SK-N-SH (cell line): ENCODE data around the gene FOXR1. TPM values are rescaled to one million over a fixed set of nuclear protein-coding genes. Genes with fewer than 3 reads are reported as not detected.

ENCODE experiments used
- CTCF ChIA-PET: fragments of 300-600, 350-600 bp; formaldehyde crosslinking; extraction: SDS; loops from one replicate; lab custom pipeline; 2021; lab: Yijun Ruan, JAX
- POLR2A ChIA-PET: fragments of 350-600 bp; sonication (Branson Sonifier 250); formaldehyde crosslinking; extraction: SDS; loops from one replicate; lab custom pipeline; 2020; ENCODE audit warnings: antibody characterized with exemption, inconsistent platforms; lab: Yijun Ruan, JAX
- DNase-seq: peaks from one replicate; pipeline ENCODE4 v3.0.0; 2012
- H2AFZ ChIP-seq: fragments of 200-600 bp; sonication (generic); 2 replicates; pipeline ENCODE4 v1.8.1; 2016; ENCODE audit warnings: antibody characterized with exemption, mild to moderate bottlenecking, low read depth
- H3F3A ChIP-seq: fragments of 200-600 bp; sonication (generic); replicated peaks from 2 replicates; pipeline ENCODE3; 2016; ENCODE audit warnings: antibody characterized with exemption, mild to moderate bottlenecking; ENCODE audit not compliant: insufficient read depth
- H3K27ac ChIP-seq, 2 experiments: fragments of 200-500 bp in 1 of 2; fragments of 200-600 bp in 1 of 2; sonication (Bioruptor generic) in 1 of 2; sonication (generic), shearing (Covaris generic) in 1 of 2; 2 replicates each; pipeline versions ENCODE4 v1.5.1 to v1.6.1; 2014 to 2016; ENCODE audit warnings: low read depth in 2 of 2, inconsistent platforms in 1 of 2, low read length in 1 of 2, mild to moderate bottlenecking in 1 of 2, mixed read lengths in 1 of 2
- H3K27me3 ChIP-seq: fragments of 200-600 bp; sonication (generic), shearing (Covaris generic); 2 replicates; pipeline ENCODE4 v1.6.1; 2016; ENCODE audit warnings: mixed run types; ENCODE audit not compliant: insufficient read depth
- H3K36me3 ChIP-seq, 2 experiments: fragments of 200-500 bp in 1 of 2; fragments of 200-600 bp in 1 of 2; sonication (Bioruptor generic) in 1 of 2; sonication (generic) in 1 of 2; replicated peaks in 1 of 2; 2 replicates each; pipeline versions ENCODE3 to v1.5.1; 2014 to 2016; ENCODE audit warnings: low read length in 1 of 2, mild to moderate bottlenecking in 1 of 2; ENCODE audit not compliant: insufficient read depth in 2 of 2, control insufficient read depth in 1 of 2
- H3K4me1 ChIP-seq, 2 experiments: fragments of 200-500 bp in 1 of 2; fragments of 200-600 bp in 1 of 2; sonication (Bioruptor generic) in 1 of 2; sonication (generic), shearing (Covaris generic) in 1 of 2; 2 replicates each; pipeline versions ENCODE4 v1.5.1 to v1.6.1; 2014 to 2016; ENCODE audit warnings: low read depth in 1 of 2, low read length in 1 of 2, mixed run types in 1 of 2; ENCODE audit not compliant: insufficient read depth in 2 of 2, control insufficient read depth in 1 of 2
- H3K4me2 ChIP-seq: fragments of 200-600 bp; sonication (generic), shearing (Covaris generic); 2 replicates; pipeline ENCODE4 v1.6.1; 2017; ENCODE audit warnings: mixed run types
- H3K4me3 ChIP-seq, 2 experiments: fragments of 200-500 bp in 1 of 2; fragments of 200-600 bp in 1 of 2; sonication (Bioruptor generic) in 1 of 2; sonication (generic), shearing (Covaris generic) in 1 of 2; 2 replicates each; pipeline versions ENCODE4 v1.5.1 to v1.8.1; 2014 to 2016; ENCODE audit warnings: low read depth in 2 of 2, inconsistent platforms in 1 of 2, low read length in 1 of 2, mild to moderate bottlenecking in 1 of 2, mixed read lengths in 1 of 2, moderate library complexity in 1 of 2
- H3K79me2 ChIP-seq: fragments of 200-600 bp; sonication (generic); 2 replicates; pipeline ENCODE4 v1.8.1; 2017; ENCODE audit warnings: mild to moderate bottlenecking; ENCODE audit not compliant: insufficient read depth
- H3K9ac ChIP-seq: fragments of 200-600 bp; sonication (generic); 2 replicates; pipeline ENCODE4 v1.6.1; 2017; ENCODE audit warnings: mixed run types
- H3K9me2 ChIP-seq: fragments of 200-600 bp; sonication (generic); 2 replicates; pipeline ENCODE4 v1.6.1; 2017; ENCODE audit warnings: mixed run types
- H3K9me3 ChIP-seq: fragments of 200-600 bp; sonication (generic); 2 replicates; pipeline ENCODE4 v1.6.1; 2017; ENCODE audit warnings: mixed run types, mild to moderate bottlenecking, moderate library complexity
- H4K20me1 ChIP-seq: fragments of 200-600 bp; sonication (generic); 2 replicates; pipeline ENCODE4 v1.6.1; 2017; ENCODE audit warnings: mild to moderate bottlenecking, mixed run types; ENCODE audit not compliant: insufficient read depth
- CHD2 ChIP-seq: fragments of 150-350 bp; IDR thresholded peaks from 2 replicates; pipeline ENCODE4 v1.6.1; 2018; ENCODE audit warnings: low read length; ENCODE audit not compliant: partially characterized antibody
- ELF1 ChIP-seq: IDR thresholded peaks from 2 replicates; pipeline ENCODE4 v1.4.0; 2012
- EZH2phosphoT487 ChIP-seq: fragments of 200-600 bp; sonication (generic); IDR thresholded peaks from 2 replicates; pipeline ENCODE4 v1.6.1; 2017; ENCODE audit warnings: low read depth, mixed run types, mild to moderate bottlenecking, antibody characterized with exemption, moderate library complexity, borderline replicate concordance
- FOXJ3 ChIP-seq: sonication (generic); formaldehyde crosslinking; IDR thresholded peaks from 2 replicates; pipeline ENCODE4 v1.5.1; 2020; ENCODE audit warnings: mild to moderate bottlenecking, missing genetic modification reagents
- FOXM1 ChIP-seq: IDR thresholded peaks from 2 replicates; pipeline ENCODE4 v1.4.0; 2012; ENCODE audit warnings: low read depth, mild to moderate bottlenecking
- GABPA ChIP-seq: IDR thresholded peaks from 2 replicates; pipeline ENCODE4 v1.4.0; 2012; ENCODE audit warnings: low read depth, mild to moderate bottlenecking
- GATA2 ChIP-seq: sonication (generic); formaldehyde crosslinking; IDR thresholded peaks from 2 replicates; pipeline ENCODE4 v1.5.0; 2020; ENCODE audit warnings: mild to moderate bottlenecking, missing genetic modification reagents
- MAX ChIP-seq: IDR thresholded peaks from 2 replicates; pipeline ENCODE4 v1.4.0; 2012; ENCODE audit warnings: low read depth
- MXI1 ChIP-seq: IDR thresholded peaks from 2 replicates; pipeline ENCODE4 v1.6.1; 2012; ENCODE audit warnings: mild to moderate bottlenecking, low read depth, low read length, improper control_type of control experiment
- POLR2AphosphoS5 ChIP-seq: IDR thresholded peaks from 2 replicates; pipeline ENCODE4 v1.6.1; 2012; ENCODE audit warnings: low read depth, low read length
- TAF1 ChIP-seq: IDR thresholded peaks from 2 replicates; pipeline ENCODE4 v1.6.1; 2012; ENCODE audit warnings: low read depth, mild to moderate bottlenecking, low read length, moderate library complexity, borderline replicate concordance
- USF1 ChIP-seq: IDR thresholded peaks from 2 replicates; pipeline ENCODE4 v1.4.0; 2012; ENCODE audit warnings: low read depth, borderline replicate concordance
- ZBTB33 ChIP-seq: IDR thresholded peaks from 2 replicates; pipeline ENCODE4 v1.4.0; 2012; ENCODE audit warnings: low read depth, borderline replicate concordance
- WGBS: methylation state at CpG from one replicate; pipeline ENCODE4 v1.1.6; 2017; ENCODE audit warnings: low lambda C conversion rate; 5-methylcytosine and 5-hydroxymethylcytosine counted together
- polyA plus RNA-seq, 3 experiments: library from polyadenylated mRNA; depleted of rRNA; stranded (reverse); fragments of >200 nt; gene quantifications; 2 replicates each; pipeline ENCODE4 v1.2.3, GENCODE V29; 2012
- TF ChIP-seq, protein P1 (sequence below): IDR thresholded peaks from 2 replicates; pipeline ENCODE4 v1.6.1; 2012; ENCODE audit warnings: mild to moderate bottlenecking, low read depth, low read length, moderate library complexity
- TF ChIP-seq, protein P2 (sequence below): IDR thresholded peaks from 2 replicates; pipeline ENCODE4; 2012
- TF ChIP-seq, protein P3 (sequence below): fragments of 150-350 bp; IDR thresholded peaks from 2 replicates; pipeline ENCODE4 v1.6.1; 2016; ENCODE audit warnings: mild to moderate bottlenecking, low read depth, low read length

FOXR1 gene
- polyA plus RNA-seq, 1 of the 3 experiments (the other 2 are of a cell fraction), result not detected

- TF ChIP-seq EZH2phosphoT487, result no peak
- no peak for TF ChIP-seq GABPA
- no peak for TF ChIP-seq POLR2AphosphoS5
- TF ChIP-seq ZBTB33, result no peak
- TF ChIP-seq USF1, result no peak
- no peak for TF ChIP-seq CHD2
- TF ChIP-seq FOXM1, result no peak
- TF ChIP-seq FOXJ3 (CRISPR knock-in tag), result no peak
- TF ChIP-seq, protein P1, sequence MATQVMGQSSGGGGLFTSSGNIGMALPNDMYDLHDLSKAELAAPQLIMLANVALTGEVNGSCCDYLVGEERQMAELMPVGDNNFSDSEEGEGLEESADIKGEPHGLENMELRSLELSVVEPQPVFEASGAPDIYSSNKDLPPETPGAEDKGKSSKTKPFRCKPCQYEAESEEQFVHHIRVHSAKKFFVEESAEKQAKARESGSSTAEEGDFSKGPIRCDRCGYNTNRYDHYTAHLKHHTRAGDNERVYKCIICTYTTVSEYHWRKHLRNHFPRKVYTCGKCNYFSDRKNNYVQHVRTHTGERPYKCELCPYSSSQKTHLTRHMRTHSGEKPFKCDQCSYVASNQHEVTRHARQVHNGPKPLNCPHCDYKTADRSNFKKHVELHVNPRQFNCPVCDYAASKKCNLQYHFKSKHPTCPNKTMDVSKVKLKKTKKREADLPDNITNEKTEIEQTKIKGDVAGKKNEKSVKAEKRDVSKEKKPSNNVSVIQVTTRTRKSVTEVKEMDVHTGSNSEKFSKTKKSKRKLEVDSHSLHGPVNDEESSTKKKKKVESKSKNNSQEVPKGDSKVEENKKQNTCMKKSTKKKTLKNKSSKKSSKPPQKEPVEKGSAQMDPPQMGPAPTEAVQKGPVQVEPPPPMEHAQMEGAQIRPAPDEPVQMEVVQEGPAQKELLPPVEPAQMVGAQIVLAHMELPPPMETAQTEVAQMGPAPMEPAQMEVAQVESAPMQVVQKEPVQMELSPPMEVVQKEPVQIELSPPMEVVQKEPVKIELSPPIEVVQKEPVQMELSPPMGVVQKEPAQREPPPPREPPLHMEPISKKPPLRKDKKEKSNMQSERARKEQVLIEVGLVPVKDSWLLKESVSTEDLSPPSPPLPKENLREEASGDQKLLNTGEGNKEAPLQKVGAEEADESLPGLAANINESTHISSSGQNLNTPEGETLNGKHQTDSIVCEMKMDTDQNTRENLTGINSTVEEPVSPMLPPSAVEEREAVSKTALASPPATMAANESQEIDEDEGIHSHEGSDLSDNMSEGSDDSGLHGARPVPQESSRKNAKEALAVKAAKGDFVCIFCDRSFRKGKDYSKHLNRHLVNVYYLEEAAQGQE, result no peak
- no peak for TF ChIP-seq MXI1
- TF ChIP-seq, protein P2, sequence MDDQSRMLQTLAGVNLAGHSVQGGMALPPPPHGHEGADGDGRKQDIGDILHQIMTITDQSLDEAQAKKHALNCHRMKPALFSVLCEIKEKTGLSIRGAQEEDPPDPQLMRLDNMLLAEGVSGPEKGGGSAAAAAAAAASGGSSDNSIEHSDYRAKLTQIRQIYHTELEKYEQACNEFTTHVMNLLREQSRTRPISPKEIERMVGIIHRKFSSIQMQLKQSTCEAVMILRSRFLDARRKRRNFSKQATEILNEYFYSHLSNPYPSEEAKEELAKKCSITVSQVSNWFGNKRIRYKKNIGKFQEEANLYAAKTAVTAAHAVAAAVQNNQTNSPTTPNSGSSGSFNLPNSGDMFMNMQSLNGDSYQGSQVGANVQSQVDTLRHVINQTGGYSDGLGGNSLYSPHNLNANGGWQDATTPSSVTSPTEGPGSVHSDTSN, result no peak
- no peak for TF ChIP-seq GATA2
- TF ChIP-seq, protein P3, sequence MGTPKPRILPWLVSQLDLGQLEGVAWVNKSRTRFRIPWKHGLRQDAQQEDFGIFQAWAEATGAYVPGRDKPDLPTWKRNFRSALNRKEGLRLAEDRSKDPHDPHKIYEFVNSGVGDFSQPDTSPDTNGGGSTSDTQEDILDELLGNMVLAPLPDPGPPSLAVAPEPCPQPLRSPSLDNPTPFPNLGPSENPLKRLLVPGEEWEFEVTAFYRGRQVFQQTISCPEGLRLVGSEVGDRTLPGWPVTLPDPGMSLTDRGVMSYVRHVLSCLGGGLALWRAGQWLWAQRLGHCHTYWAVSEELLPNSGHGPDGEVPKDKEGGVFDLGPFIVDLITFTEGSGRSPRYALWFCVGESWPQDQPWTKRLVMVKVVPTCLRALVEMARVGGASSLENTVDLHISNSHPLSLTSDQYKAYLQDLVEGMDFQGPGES, result no peak
- TF ChIP-seq MAX, result no peak
- no peak for TF ChIP-seq TAF1
- TF ChIP-seq ELF1, result no peak
- Histone ChIP-seq H3K9ac (no peak overlapping the region), H3K27ac (no peak overlapping the region), H3K9me3 (no peaks in the 10 kb centered on the region), H3K36me3 (no peaks in the 10 kb centered on the region), H3K4me1 (peaks cover 0 to 6% of the 10 kb centered on the region in 2 experiments; a peak in 1 of 4 replicates), H3K27me3 (no peaks in the 10 kb centered on the region), H2AFZ (no peak overlapping the region), H4K20me1 (no peaks in the 10 kb centered on the region), H3K4me2 (no peak overlapping the region), H3K4me3 (no peak overlapping the region), H3K9me2 (no peaks in the 10 kb centered on the region), H3K79me2 (no peaks in the 10 kb centered on the region), H3F3A (no peaks in the 10 kb centered on the region)
- POLR2A ChIA-PET, result interaction anchor here (1.0 kb wide), 1 partner anchor 39 kb away, joined by 3 read pairs; no protein-coding TSS in a partner anchor
- no peak for DNase-seq
- 88% methylated on average over 6 of the region's 8 CpGs for WGBS
- CTCF ChIA-PET, result interaction anchor here (0.8 to 12.7 kb wide), 9 partner anchors 10 to 268 kb away, joined by 3 to 186 read pairs (median 11); partner anchors contain the start of genes BCL9L, CENATAC and DDX6
These were observed 13.6 kb upstream of the FOXR1 start for GRCh38 chr11:118957968-118958367.
